HL-60/S4 treated with phorbol 12-myristate 13-acetate at 8.2 ng/mL for 4 days and 3 days (cell line): ENCODE measurements around the gene MRPL42.
"Not testable (repeated sequence)": the region's sequence is repeated elsewhere in the genome, so short reads cannot be mapped to it uniquely, and the experiment has no call there.

Experiments used
- in situ Hi-C: fragments of 300-500 bp; cut with MboI; formaldehyde crosslinking; loops from 2 replicates; pipeline ENCODE4 v1.15.0; 2022; ENCODE audit warnings: low sequenced_read_pairs

Gene MRPL42

GRCh38 chr12:93467351-93468007 is at the start of gene MRPL42:
Gene MRPL42, plus strand, starts transcription at chr12:93467514. Its CDS starts 1,772 bp downstream, at chr12:93469286.
- in situ Hi-C loops = no loop called here

- in situ Hi-C loops = loop anchor here (25.0 kb wide), 2 partner anchors 431 to 631 kb away; no protein-coding TSS in a partner anchor
Observed at GRCh38 chr12:93417967-93418480, 49.3 kb upstream of the MRPL42 start.

GRCh38 chr12:93419388-93420034 is 47.8 kb upstream of the MRPL42 start:
- in situ Hi-C loops = loop anchor here (25.0 kb wide), 2 partner anchors 432 to 632 kb away; no protein-coding TSS in a partner anchor

- in situ Hi-C loops = loop anchor here (25.0 kb wide), 2 partner anchors 435 to 635 kb away; no protein-coding TSS in a partner anchor
Observed at GRCh38 chr12:93422050-93422449, 45.3 kb upstream of the MRPL42 start.

GRCh38 chr12:93425736-93426411 is 41.4 kb upstream of the MRPL42 start:
- in situ Hi-C loops = no loop called here

GRCh38 chr12:93426412-93426805 is 40.9 kb upstream of the MRPL42 start:
- in situ Hi-C loops = no loop called here

- in situ Hi-C loops = no loop called here
Observed at GRCh38 chr12:93427779-93428564, 39.3 kb upstream of the MRPL42 start.

GRCh38 chr12:93429448-93429847 is 37.9 kb upstream of the MRPL42 start:
- in situ Hi-C loops = no loop called here

GRCh38 chr12:93429852-93430251 is 37.5 kb upstream of the MRPL42 start:
- in situ Hi-C loops = no loop called here

- in situ Hi-C loops = no loop called here
Observed at GRCh38 chr12:93430280-93430679, 37.0 kb upstream of the MRPL42 start.

- in situ Hi-C loops = not testable (repeated sequence)
Observed at GRCh38 chr12:93432031-93432430, 35.3 kb upstream of the MRPL42 start.

GRCh38 chr12:93434256-93434865 is 33.0 kb upstream of the MRPL42 start:
- in situ Hi-C loops = no loop called here

- in situ Hi-C loops = no loop called here
Observed at GRCh38 chr12:93438266-93439050, 28.9 kb upstream of the MRPL42 start.

GRCh38 chr12:93440043-93440835 is 27.1 kb upstream of the MRPL42 start:
- in situ Hi-C loops = no loop called here

GRCh38 chr12:93441081-93441616 is 26.2 kb upstream of the MRPL42 start:
- in situ Hi-C loops = no loop called here

GRCh38 chr12:93441617-93442410 is 25.5 kb upstream of the MRPL42 start, which contains the start of gene UBE2N:
Gene UBE2N, minus strand, starts transcription at chr12:93441947. Its CDS starts 63 bp downstream, at chr12:93441884.
- in situ Hi-C loops = no loop called here
